ENCODE data around the gene DUXB. TPM values are rescaled to one million over a fixed set of nuclear protein-coding genes. Genes with fewer than 3 reads are reported as not detected.

Gene DUXB
- total RNA-seq, 4 donors from 2014 or later = not detected

- Histone ChIP-seq H3K4me3 (no peak overlapping the region), H3K9me3 (no peaks in the 10 kb centered on the region), H3K27me3 (no peaks in the 10 kb centered on the region), H3K36me3 (no peaks in the 10 kb centered on the region), H3K4me1 (no peaks in the 10 kb centered on the region), H3K27ac (no peak overlapping the region)
- 86 to 92% methylated on average over 5 of the region's 5 CpGs for WGBS, 2 donors
- TF ChIP-seq EP300 (IDR thresholded peaks at IDR 0.05) (no peak), CTCF (IDR thresholded peaks at IDR 0.05) (no peak), POLR2A (IDR thresholded peaks at IDR 0.05) (no peak)
- DNase-seq (ENCODE audit: low spot score in 2 of 2) = no peak
These were observed 3.7 kb downstream of the DUXB start for GRCh38 chr16:75697571-75697970.

GRCh38 chr16:75695708-75696107, 5.6 kb downstream of the DUXB start:
- H3K9me3 ChIP-seq = no peaks in the 10 kb centered on the region
- H3K4me3 ChIP-seq = no peak overlapping the region
- no peaks in the 10 kb centered on the region for H3K27me3 ChIP-seq
- TF ChIP-seq CTCF (IDR thresholded peaks at IDR 0.05) (no peak), EP300 (IDR thresholded peaks at IDR 0.05) (no peak), POLR2A (IDR thresholded peaks at IDR 0.05) (no peak)
- no peaks in the 10 kb centered on the region for H3K36me3 ChIP-seq
- no peak overlapping the region for H3K27ac ChIP-seq
- WGBS, 2 donors = 85 to 88% methylated on average over 6 of the region's 6 CpGs
- no peaks in the 10 kb centered on the region for H3K4me1 ChIP-seq
- DNase-seq (ENCODE audit: low spot score in 2 of 2) = no peak

GRCh38 chr16:75687361-75687760, 13.9 kb downstream of the DUXB start:
- no peak for DNase-seq (ENCODE audit: low spot score in 2 of 2)
- Histone ChIP-seq H3K4me3 (no peak overlapping the region), H3K27ac (no peak overlapping the region), H3K4me1 (no peaks in the 10 kb centered on the region), H3K36me3 (no peaks in the 10 kb centered on the region), H3K27me3 (no peaks in the 10 kb centered on the region), H3K9me3 (no peaks in the 10 kb centered on the region)
- TF ChIP-seq CTCF (IDR thresholded peaks at IDR 0.05) = no peak
- no peak for TF ChIP-seq EP300 (IDR thresholded peaks at IDR 0.05)
- TF ChIP-seq POLR2A (IDR thresholded peaks at IDR 0.05) = no peak

- H3K27me3 ChIP-seq = no peaks in the 10 kb centered on the region
- no peak for TF ChIP-seq CTCF (IDR thresholded peaks at IDR 0.05)
- TF ChIP-seq POLR2A (IDR thresholded peaks at IDR 0.05) = no peak
- no peak for TF ChIP-seq EP300 (IDR thresholded peaks at IDR 0.05)
- H3K9me3 ChIP-seq = no peaks in the 10 kb centered on the region
- no peak overlapping the region for H3K27ac ChIP-seq
- no peaks in the 10 kb centered on the region for H3K36me3 ChIP-seq
- peaks cover 0 to 10% (median 0%) of the 10 kb centered on the region in 4 donors for H3K4me1 ChIP-seq
- no peak for DNase-seq (ENCODE audit: low spot score in 2 of 2)
- H3K4me3 ChIP-seq = no peak overlapping the region
- 87 to 90% methylated on average over 14 of the region's 14 CpGs for WGBS, 2 donors
These were observed 19.0 kb downstream of the DUXB start for GRCh38 chr16:75682308-75682707.

- H3K36me3 ChIP-seq = no peaks in the 10 kb centered on the region
- no peak for DNase-seq (ENCODE audit: low spot score in 2 of 2)
- no peak overlapping the region for H3K4me3 ChIP-seq
- H3K27me3 ChIP-seq = no peaks in the 10 kb centered on the region
- peaks cover 0 to 10% (median 0%) of the 10 kb centered on the region in 4 donors for H3K4me1 ChIP-seq
- H3K27ac ChIP-seq = no peak overlapping the region
- WGBS, 2 donors = 74 to 85% methylated on average over 5 of the region's 5 CpGs
- no peaks in the 10 kb centered on the region for H3K9me3 ChIP-seq
- TF ChIP-seq EP300 (IDR thresholded peaks at IDR 0.05) = no peak
- no peak for TF ChIP-seq CTCF (IDR thresholded peaks at IDR 0.05)
These were observed 21.9 kb downstream of the DUXB start for GRCh38 chr16:75679366-75679765.

Measured in tibial nerve (tissue), 4 donors.